GM21390 (cell line): ENCODE data around the gene NEK8.
"Not testable (repeated sequence)": the region's sequence is repeated elsewhere in the genome, so short reads cannot be mapped to it uniquely, and the experiment has no call there.

Experiments
- ATAC-seq: cut with Tn5 transposase; IDR thresholded peaks from one replicate; pipeline ENCODE4 v1.9.1; 2021; ENCODE audit not compliant: unreplicated experiment

The NEK8 gene

GRCh38 chr17:28707339-28707720 is 21.3 kb upstream of the NEK8 start:
- ATAC-seq = no peak

- peak; percentile 74 for ATAC-seq
Measured at GRCh38 chr17:28710861-28711722, 17.5 kb upstream of the NEK8 start.

DNA sequence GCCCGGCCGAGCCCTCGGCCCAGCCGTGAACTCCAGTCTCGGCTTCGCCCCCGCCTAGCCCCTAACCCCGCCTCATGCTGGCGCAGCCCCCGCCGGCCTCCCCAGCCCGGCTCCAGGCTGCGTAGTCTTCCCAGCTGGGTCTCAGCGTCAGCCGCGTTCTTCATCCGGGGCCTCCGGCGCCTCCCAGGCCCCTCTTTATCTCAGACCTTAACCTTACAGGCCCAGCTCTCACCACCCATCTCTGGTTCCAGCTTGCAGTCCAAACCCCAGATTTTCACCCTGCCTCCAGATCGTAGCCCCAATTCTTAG is 16.9 kb upstream of the NEK8 start, which contains the start of gene PROCA1:
TSS of gene PROCA1 (minus strand) at position 166 of the 309 bp plus-strand sequence. CDS start 228 bp downstream, outside the sequence.
- ATAC-seq = peak; percentile 28

DNA sequence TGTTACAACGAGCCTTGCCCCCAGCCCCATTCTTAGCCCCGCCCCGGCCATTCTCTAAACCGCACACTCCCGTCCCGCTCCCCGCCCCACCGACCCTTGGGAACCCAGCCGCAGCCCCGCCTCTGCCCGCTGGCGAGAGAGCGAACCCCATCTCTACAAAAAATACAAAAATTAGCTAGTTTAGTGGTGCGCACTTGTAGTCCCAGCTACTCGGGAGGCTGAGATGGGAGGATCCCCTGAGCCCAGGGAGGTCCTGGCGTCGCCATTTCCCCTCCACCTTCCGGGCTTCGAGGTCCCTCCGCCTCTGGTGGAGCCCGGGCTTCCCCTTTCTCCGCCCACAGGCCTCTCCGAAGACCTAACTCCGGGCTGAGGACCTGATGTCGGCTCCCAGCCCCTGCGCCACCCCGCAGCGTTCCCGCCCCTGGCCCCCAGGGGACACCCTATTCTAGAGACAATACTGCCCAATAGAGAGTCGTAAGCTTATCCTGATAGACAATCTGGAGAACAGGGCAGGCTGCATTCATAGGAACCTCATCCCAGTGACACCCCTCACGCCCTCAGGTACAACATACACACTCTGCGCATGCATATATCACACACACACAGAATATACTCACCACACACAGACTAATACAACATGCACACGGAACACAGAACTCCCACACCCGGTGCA is 16.4 kb upstream of the NEK8 start:
- peak; percentile 4 for ATAC-seq

GRCh38 chr17:28712705-28713415 is 15.7 kb upstream of the NEK8 start:
- ATAC-seq = no peak

- ATAC-seq = no peak
Measured at GRCh38 chr17:28714281-28714680, 14.3 kb upstream of the NEK8 start.

- ATAC-seq = no peak
Measured at GRCh38 chr17:28715217-28715616, 13.4 kb upstream of the NEK8 start.

- no peak for ATAC-seq
Measured at GRCh38 chr17:28716740-28717577, 11.6 kb upstream of the NEK8 start.

- no peak for ATAC-seq
Measured at GRCh38 chr17:28717578-28718332, 10.8 kb upstream of the NEK8 start, which contains the start of gene RAB34. TSS of gene RAB34 (minus strand) at chr17:28717868. CDS start at chr17:28717266, 602 bp downstream.

DNA sequence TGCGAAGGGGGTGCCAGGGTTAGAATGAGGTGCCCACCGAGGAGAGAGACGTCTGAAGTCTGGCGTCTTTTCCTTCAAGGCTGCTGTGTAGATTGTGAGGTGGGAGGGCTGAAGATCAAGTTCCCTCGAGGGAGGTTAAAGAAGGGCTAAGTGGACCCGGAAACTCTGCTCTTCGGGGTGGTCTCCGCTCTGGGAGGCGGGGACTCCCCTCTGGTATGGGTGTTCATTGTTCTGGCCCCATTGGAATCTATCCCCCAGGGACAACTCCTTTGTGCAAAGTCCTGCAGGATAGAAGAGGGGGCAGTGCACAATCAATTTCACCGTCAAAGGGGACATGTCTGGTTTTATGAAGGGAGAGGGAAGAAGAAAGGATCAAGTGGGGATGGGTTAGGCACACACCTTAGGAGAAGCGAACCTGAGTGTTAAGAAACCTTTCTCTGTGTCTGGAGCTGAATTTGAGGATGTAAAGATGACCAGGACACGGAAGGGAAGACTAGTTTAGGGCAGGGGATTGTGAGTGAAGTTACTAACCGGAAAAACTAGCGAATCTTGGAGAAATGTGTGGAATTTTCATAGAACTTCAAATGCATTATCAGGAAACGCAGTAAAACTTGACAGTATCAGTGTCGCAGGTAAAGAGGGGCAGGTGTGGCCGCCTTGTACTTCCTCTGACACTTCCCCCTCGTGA is 10.1 kb upstream of the NEK8 start:
- ATAC-seq = no peak

DNA sequence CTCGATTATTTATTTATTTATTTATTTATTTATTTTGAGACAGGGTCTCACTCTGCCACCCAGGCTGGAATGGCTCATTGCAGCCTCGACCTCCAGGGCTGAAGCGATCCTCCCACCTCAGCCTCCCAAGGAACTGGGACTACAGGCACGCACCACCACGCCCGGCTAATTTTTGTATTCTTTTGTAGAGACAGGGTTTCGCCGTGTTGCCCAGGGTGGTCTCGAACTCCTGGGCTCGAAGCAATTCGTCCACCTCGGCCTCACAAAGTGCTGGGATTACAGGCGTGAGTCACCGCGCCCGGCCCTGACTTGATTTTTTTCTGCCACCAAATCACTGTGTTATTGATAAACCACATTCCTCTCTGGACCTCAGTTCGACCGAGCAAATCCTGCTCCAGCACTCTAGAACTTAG is 9.6 kb upstream of the NEK8 start:
- no peak for ATAC-seq

DNA sequence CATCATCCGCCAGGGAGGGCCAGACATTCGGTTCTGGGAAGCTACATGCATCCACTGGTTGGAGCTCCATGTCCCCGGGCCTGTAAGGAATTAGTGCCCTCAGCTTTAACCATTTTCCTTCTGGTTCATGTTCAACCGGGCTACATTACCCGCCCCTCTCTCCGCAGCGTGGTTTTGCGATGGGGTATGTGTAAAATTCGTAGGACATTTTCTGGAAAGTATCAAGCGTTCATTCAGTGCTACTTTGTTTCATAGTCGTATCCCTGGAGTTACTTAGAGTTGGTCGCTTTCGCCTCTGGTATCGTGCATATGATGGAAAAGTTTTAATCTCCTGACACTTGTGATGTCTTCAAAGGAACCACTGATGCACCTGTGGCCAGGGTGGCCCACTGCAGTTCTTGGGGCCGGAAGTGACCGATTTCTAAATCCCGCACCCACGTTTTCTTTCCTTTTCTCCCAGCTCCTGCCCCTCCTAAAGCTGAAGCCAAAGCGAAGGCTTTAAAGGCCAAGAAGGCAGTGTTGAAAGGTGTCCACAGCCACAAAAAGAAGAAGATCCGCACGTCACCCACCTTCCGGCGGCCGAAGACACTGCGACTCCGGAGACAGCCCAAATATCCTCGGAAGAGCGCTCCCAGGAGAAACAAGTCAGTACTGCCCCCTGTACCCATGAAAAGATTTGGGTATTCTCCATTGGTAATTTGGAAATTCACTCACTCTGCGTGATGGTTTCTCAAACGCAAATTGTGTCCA is 8.2 kb upstream of the NEK8 start:
- ATAC-seq = no peak

DNA sequence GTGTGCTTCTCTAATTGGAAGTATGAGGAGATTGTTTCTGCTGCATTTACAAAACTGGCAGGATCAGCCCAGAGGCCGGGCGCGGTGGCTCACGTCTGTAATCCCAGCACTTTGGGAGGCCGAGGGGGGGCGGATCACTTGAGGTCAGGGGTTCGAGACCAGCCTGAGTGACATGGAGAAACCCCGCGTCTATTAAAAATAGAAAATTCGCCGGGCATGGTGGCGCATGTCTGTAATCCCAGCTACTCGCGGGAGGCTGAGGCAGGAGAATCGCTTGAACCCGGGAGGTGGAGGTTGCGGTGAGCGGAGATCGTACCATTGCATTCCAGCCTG is 7.6 kb upstream of the NEK8 start:
- not testable (repeated sequence) for ATAC-seq

DNA sequence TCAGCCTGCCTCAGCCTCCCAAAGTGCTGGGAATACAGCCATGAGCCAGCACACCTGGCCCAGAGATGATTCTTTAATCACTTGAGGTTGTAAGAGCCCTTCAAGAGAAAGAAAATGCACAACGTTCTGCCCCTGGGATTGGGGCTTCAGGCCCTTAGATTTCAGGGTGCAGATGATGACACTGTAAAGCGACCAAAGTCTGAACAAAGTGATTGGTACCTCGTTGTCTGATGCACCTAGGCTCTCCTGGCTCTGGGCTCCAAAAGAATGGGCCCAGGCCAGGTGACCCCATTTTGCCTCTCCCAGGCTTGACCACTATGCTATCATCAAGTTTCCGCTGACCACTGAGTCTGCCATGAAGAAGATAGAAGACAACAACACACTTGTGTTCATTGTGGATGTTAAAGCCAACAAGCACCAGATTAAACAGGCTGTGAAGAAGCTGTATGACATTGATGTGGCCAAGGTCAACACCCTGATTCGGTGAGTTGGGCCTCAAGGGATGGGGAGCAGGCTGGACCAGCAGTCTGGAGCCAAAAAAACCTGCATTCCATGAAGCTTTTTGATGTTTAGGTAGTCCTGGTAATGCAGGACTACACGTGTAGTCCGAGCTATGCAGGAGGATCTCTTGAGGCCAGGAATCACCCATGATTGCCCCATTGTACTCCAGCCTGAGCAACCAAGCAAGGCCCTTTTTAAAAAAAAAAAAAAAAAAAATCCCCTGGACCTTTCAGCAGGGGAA is 6.0 kb upstream of the NEK8 start:
- no peak for ATAC-seq

DNA sequence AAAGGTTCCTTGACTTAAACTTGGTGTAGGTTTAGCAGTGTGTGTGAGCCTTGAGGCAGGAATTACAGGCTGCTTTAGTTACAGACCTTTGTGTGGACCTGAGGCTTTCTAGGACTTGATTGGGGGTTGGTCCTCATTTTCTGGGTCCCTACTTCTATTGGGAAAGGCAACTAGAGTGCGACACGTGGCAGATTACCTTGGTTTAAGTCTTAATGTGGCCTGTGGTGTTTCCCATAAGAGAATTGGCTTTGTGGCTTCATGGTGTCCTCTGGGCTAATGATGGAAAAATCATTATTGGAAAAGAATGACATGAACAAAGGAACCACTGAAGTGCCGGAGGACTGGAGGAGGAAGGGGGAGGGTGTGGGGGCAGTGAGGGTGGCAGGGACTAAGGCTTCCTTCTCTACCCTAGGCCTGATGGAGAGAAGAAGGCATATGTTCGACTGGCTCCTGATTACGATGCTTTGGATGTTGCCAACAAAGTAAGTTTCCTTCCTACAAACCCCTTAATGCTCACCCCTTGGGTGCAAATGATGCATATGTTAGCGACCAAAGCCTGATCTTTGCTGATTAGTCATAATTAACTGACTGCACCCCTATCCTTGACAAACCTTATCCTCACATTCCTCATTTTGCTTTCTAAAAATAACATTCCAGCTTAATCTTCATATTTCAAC is 5.3 kb upstream of the NEK8 start:
- no peak for ATAC-seq

GRCh38 chr17:28723836-28724499 is 4.6 kb upstream of the NEK8 start:
- not testable (repeated sequence) for ATAC-seq

GRCh38 chr17:28724500-28725165 is 4.0 kb upstream of the NEK8 start:
- no peak for ATAC-seq
